B cell (primary cell): ENCODE data around the gene BLOC1S3. TPM values are rescaled to one million over a fixed set of nuclear protein-coding genes. Genes with fewer than 3 reads are reported as not detected.

Source experiments
- ATAC-seq: fragments of 200-7000 bp; cut with Tn5 transposase; one replicate; pipeline ENCODE4 v1.10.0; 2021; ENCODE audit warnings: low read depth, mild to moderate bottlenecking, moderate number of reproducible peaks, moderate library complexity
- CTCF ChIA-PET: fragments of 350-600 bp; sonication (Branson Sonifier 250); formaldehyde crosslinking; loops from one replicate; lab custom pipeline; 2021; ENCODE audit warnings: antibody characterized with exemption, inconsistent platforms; lab: Charles Lee
- POLR2A ChIA-PET: fragments of 350-600 bp; sonication (Branson Sonifier 250); formaldehyde crosslinking; loops from one replicate; lab custom pipeline; 2021; ENCODE audit warnings: antibody characterized with exemption; lab: Charles Lee
- DNase-seq: peaks from one replicate; pipeline ENCODE4 v3.0.0; 2013
- H2AFZ ChIP-seq: 2 replicates; pipeline ENCODE4 v1.6.1; 2012; ENCODE audit warnings: mild to moderate bottlenecking, low read depth, low read length; ENCODE audit not compliant: insufficient read depth, poor library complexity, severe bottlenecking
- H3K27ac ChIP-seq, 2 donors: 1 replicate in 1 of 2; 2 replicates in 1 of 2; pipeline ENCODE4 v1.5.1; 2012 to 2013; ENCODE audit warnings: low read length in 2 of 2, mild to moderate bottlenecking in 2 of 2, moderate library complexity in 1 of 2
- H3K27me3 ChIP-seq, 4 experiments: fragments of 200-600 bp in 1 of 4; sonication (generic) in 1 of 4; replicated peaks in 1 of 4; 1 replicate in 2 of 4; 2 replicates in 2 of 4; pipeline versions ENCODE4 v1.6.1 to v1.7.0; 2013 to 2016; ENCODE audit warnings: low read length in 3 of 4, mild to moderate bottlenecking in 2 of 4, mixed read lengths in 1 of 4, moderate library complexity in 1 of 4; ENCODE audit not compliant: insufficient read depth in 4 of 4, control insufficient read depth in 3 of 4; ENCODE audit errors: control extremely low read depth in 1 of 4
- H3K36me3 ChIP-seq, 2 experiments: replicated peaks in 1 of 2; 1 replicate in 1 of 2; 2 replicates in 1 of 2; pipeline versions ENCODE4 v1.6.1 to v1.7.1; 2013; ENCODE audit warnings: low read length in 1 of 2; ENCODE audit not compliant: insufficient read depth in 2 of 2, control insufficient read depth in 1 of 2; ENCODE audit errors: control extremely low read depth in 1 of 2, extremely low read depth in 1 of 2
- H3K4me1 ChIP-seq, 2 donors: fragments of 200-600 bp in 1 of 2; sonication (generic) in 1 of 2; 1 replicate in 1 of 2; 2 replicates in 1 of 2; pipeline versions ENCODE4 v1.5.1 to v1.6.1; 2013 to 2017; ENCODE audit warnings: low read length in 2 of 2; ENCODE audit not compliant: control insufficient read depth in 2 of 2, insufficient read depth in 2 of 2
- H3K4me2 ChIP-seq: replicated peaks from 2 replicates; pipeline ENCODE3; 2012; ENCODE audit warnings: mild to moderate bottlenecking, low read depth, low read length; ENCODE audit not compliant: poor library complexity, severe bottlenecking
- H3K4me3 ChIP-seq, 5 experiments: fragments of 200-600 bp in 1 of 5; sonication (generic) in 1 of 5; 1 replicate in 3 of 5; 2 replicates in 2 of 5; pipeline versions ENCODE4 v1.5.1 to v1.7.0; 2011 to 2016; ENCODE audit warnings: low read length in 4 of 5, mild to moderate bottlenecking in 4 of 5, low read depth in 2 of 5, control low read depth in 1 of 5, moderate library complexity in 1 of 5; ENCODE audit not compliant: insufficient read depth in 1 of 5; ENCODE audit errors: control extremely low read depth in 1 of 5, extremely low read depth in 1 of 5
- H3K79me2 ChIP-seq: fragments of 200-600 bp; sonication (generic); one replicate; pipeline ENCODE4 v1.6.0; 2016; ENCODE audit warnings: low read length; ENCODE audit not compliant: control insufficient read depth, insufficient read depth
- H3K9ac ChIP-seq: fragments of 200-600 bp; sonication (generic); 2 replicates; pipeline ENCODE4 v1.6.1; 2017; ENCODE audit warnings: mild to moderate bottlenecking, low read length, moderate library complexity
- H3K9me3 ChIP-seq, 3 donors: one replicate each; pipeline versions ENCODE4 v1.6.1 to v1.7.1; 2013; ENCODE audit warnings: low read length in 2 of 3; ENCODE audit not compliant: control insufficient read depth in 2 of 3, insufficient read depth in 1 of 3; ENCODE audit errors: control extremely low read depth in 1 of 3
- H4K20me1 ChIP-seq: 2 replicates; pipeline ENCODE4 v1.6.0; 2012; ENCODE audit warnings: mild to moderate bottlenecking, low read length; ENCODE audit not compliant: insufficient read depth, control insufficient read depth, poor library complexity, severe bottlenecking
- H3K27ac Mint-ChIP-seq: one replicate; pipeline ENCODE4 v1.8.0; 2021; ENCODE audit warnings: mixed read lengths
- H3K27me3 Mint-ChIP-seq: one replicate; pipeline ENCODE4 v1.8.0; 2021; ENCODE audit warnings: mixed read lengths
- H3K4me1 Mint-ChIP-seq: one replicate; pipeline ENCODE4 v1.8.0; 2021; ENCODE audit warnings: mixed read lengths
- H3K4me3 Mint-ChIP-seq: one replicate; pipeline ENCODE4 v1.8.0; 2021; ENCODE audit warnings: mixed read lengths
- H3K9me3 Mint-ChIP-seq: one replicate; pipeline ENCODE4 v1.8.0; 2022; ENCODE audit warnings: mixed read lengths; ENCODE audit not compliant: insufficient read depth
- CTCF ChIP-seq: fragments of 200-600 bp; IDR thresholded peaks from one replicate; pipeline ENCODE4 v1.8.0; 2022; ENCODE audit warnings: antibody characterized with exemption, mild to moderate bottlenecking
- EZH2 ChIP-seq: IDR thresholded peaks from 2 replicates; pipeline ENCODE4 v1.6.1; 2012; ENCODE audit warnings: borderline replicate concordance, low read depth, mild to moderate bottlenecking, moderate library complexity, low read length; ENCODE audit not compliant: insufficient read depth, poor library complexity, severe bottlenecking
- WGBS: methylation state at CpG from one replicate; pipeline ENCODE4 v1.1.5; 2013; ENCODE audit warnings: missing lambda C conversion rate; ENCODE audit not compliant: insufficient coverage; 5-methylcytosine and 5-hydroxymethylcytosine counted together
- intact Hi-C: fragments of 100-400 bp; cut with micrococcal nuclease; formaldehyde crosslinking; loops from one replicate; pipeline ENCODE4 v1.10.0; 2022
- polyA plus RNA-seq: library from polyadenylated mRNA; depleted of rRNA; stranded (reverse); fragments of >200 nt; gene quantifications from 2 replicates; pipeline ENCODE4 v1.2.3, GENCODE V29; 2012
- total RNA-seq, 2 donors: library from RNA; stranded (reverse); fragments of 120-200 nt in 1 of 2; gene quantifications; 1 replicate in 1 of 2; 2 replicates in 1 of 2; pipeline versions ENCODE4 v1.2.3 to v1.2.4, GENCODE V29; 2013 to 2022

BLOC1S3 gene
- total and polyA plus RNA-seq, 2 donors (not counting 1 experiment from before 2014, with no cell fraction given), result 7.2 to 21.1 TPM

GRCh38 chr19:45217193-45217956 lies 38.8 kb downstream of the BLOC1S3 start:
- DNase-seq (no peak), ATAC-seq (no peak)
- no peaks in the 10 kb centered on the region for H3K36me3 ChIP-seq
- intact Hi-C loops, result no loop called here
- WGBS, result 31% methylated on average over 46 of the region's 46 CpGs
- no peaks in the 10 kb centered on the region for H4K20me1 ChIP-seq
- H3K9me3 ChIP-seq, result no peaks in the 10 kb centered on the region
- H3K79me2 ChIP-seq, result no peaks in the 10 kb centered on the region
- H3K4me1 Mint-ChIP-seq, result peaks cover 3% of the 10 kb centered on the region
- no peaks in the 10 kb centered on the region for H3K9me3 Mint-ChIP-seq
- no peak overlapping the region for H3K27ac Mint-ChIP-seq
- POLR2A ChIA-PET, result no interaction called here
- H3K4me3 ChIP-seq, result no peak overlapping the region
- no peak overlapping the region for H3K9ac ChIP-seq
- TF ChIP-seq CTCF, result no peak
- TF ChIP-seq EZH2, result no peak
- H3K27me3 ChIP-seq, result peaks cover 0 to 33% (median 8%) of the 10 kb centered on the region in 4 experiments
- no peaks in the 10 kb centered on the region for H3K4me1 ChIP-seq
- CTCF ChIA-PET, result interaction anchor here (0.6 kb wide), 1 partner anchor 707 kb away, joined by 4 read pairs; no protein-coding TSS in a partner anchor
- H3K27ac ChIP-seq, result no peak overlapping the region
- H3K4me3 Mint-ChIP-seq, result no peak overlapping the region
- H3K27me3 Mint-ChIP-seq, result peaks cover 34% of the 10 kb centered on the region
- H3K4me2 ChIP-seq, result no peak overlapping the region
- no peak overlapping the region for H2AFZ ChIP-seq

- Histone ChIP-seq H3K9ac (no peak overlapping the region), H4K20me1 (no peaks in the 10 kb centered on the region), H3K9me3 (no peaks in the 10 kb centered on the region), H3K4me1 (no peaks in the 10 kb centered on the region), H3K79me2 (no peaks in the 10 kb centered on the region), H3K4me3 (no peak overlapping the region), H3K27me3 (peaks cover 0 to 33% (median 8%) of the 10 kb centered on the region in 4 experiments), H3K4me2 (no peak overlapping the region), H2AFZ (no peak overlapping the region), H3K27ac (no peak overlapping the region), H3K36me3 (no peaks in the 10 kb centered on the region)
- H3K27ac Mint-ChIP-seq, result no peak overlapping the region
- intact Hi-C loops, result no loop called here
- TF ChIP-seq EZH2, result no peak
- no peak for TF ChIP-seq CTCF
- H3K4me1 Mint-ChIP-seq, result peaks cover 3% of the 10 kb centered on the region
- POLR2A ChIA-PET, result no interaction called here
- CTCF ChIA-PET, result interaction anchor here (0.6 kb wide), 1 partner anchor 707 kb away, joined by 4 read pairs; no protein-coding TSS in a partner anchor
- ATAC-seq (no peak), DNase-seq (no peak)
- peaks cover 37% of the 10 kb centered on the region for H3K27me3 Mint-ChIP-seq
- H3K4me3 Mint-ChIP-seq, result no peak overlapping the region
- no peaks in the 10 kb centered on the region for H3K9me3 Mint-ChIP-seq
- 79% methylated on average over 7 of the region's 14 CpGs for WGBS
These were observed 39.4 kb downstream of the BLOC1S3 start for GRCh38 chr19:45217957-45218334.
